ENCODE measurements around the gene CDK5R2. TPM values are rescaled to one million over a fixed set of nuclear protein-coding genes. Genes with fewer than 3 reads are reported as not detected.
A peak's percentile ranks its signal among the peaks of the same experiment; 100 is the strongest.

The CDK5R2 gene
- total RNA-seq, 1 donor from 2014 or later, result 1.9 TPM

DNA sequence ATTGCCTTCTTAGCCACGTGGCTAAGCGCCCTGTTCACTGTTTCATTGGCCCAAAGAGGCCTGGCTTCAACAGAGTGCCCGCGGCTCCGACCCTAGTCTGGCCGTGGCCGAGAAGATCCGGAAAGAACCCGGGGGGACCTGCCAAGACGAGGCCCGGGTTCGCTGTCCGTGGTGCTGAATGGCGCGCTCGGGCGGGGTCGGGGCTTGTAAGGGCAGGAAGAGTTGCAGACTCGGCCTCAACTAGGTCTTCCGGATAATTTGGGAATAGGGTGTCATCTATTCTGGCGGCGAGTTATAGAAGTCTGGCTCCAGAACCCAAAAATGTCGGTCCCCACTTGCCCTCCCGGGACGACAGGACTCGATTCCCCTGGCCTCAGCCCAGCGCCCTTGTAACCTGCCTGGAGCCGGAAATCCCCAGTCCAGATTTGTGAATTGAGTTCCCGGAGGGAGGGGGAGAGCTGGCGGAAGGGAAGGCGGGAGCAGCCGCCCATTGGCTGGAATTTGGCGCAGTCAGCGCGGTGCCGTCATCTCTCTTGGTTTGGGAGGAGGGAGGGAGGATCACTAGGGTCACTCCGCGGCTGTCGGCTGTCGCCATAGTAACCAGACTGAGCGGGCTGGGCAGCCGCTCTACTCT lies 3.5 kb downstream of the CDK5R2 start:
- Mint-ChIP-seq H3K27me3 (ENCODE audit: low read depth) (peaks cover 82% of the 10 kb centered on the region), H3K27ac (ENCODE audit: unreplicated experiment) (peak overlapping the region; percentile 92), H3K4me3 (peak overlapping the region; percentile 95), H3K36me3 (ENCODE audit: low read depth) (no peaks in the 10 kb centered on the region), H3K9me3 (no peaks in the 10 kb centered on the region), H3K4me1 (peaks cover 37% of the 10 kb centered on the region)
- TF ChIP-seq, protein P1, sequence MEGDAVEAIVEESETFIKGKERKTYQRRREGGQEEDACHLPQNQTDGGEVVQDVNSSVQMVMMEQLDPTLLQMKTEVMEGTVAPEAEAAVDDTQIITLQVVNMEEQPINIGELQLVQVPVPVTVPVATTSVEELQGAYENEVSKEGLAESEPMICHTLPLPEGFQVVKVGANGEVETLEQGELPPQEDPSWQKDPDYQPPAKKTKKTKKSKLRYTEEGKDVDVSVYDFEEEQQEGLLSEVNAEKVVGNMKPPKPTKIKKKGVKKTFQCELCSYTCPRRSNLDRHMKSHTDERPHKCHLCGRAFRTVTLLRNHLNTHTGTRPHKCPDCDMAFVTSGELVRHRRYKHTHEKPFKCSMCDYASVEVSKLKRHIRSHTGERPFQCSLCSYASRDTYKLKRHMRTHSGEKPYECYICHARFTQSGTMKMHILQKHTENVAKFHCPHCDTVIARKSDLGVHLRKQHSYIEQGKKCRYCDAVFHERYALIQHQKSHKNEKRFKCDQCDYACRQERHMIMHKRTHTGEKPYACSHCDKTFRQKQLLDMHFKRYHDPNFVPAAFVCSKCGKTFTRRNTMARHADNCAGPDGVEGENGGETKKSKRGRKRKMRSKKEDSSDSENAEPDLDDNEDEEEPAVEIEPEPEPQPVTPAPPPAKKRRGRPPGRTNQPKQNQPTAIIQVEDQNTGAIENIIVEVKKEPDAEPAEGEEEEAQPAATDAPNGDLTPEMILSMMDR (conservative IDR thresholded peaks at IDR 0.05), result no peak
- peak; percentile 96 for DNase-seq (ENCODE audit: low read depth, low spot score)

DNA sequence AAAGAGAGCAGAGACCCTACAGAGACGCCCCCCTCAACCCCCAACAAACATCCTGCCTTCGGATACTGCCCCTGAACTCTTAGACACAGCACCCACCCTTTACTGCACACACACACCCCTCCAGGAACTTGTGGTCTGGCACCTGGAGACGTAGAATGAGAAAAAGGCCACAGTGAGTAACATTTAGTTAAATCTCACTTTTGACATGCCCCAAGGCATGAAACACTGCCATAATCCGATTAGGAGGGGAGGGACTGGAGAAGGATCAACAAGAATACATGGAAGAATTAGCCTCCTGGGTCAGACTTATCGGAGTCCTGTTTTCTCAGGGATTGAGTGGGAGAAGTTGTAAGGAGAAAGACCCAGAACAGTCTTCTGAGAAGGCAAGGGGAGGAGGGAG lies 4.1 kb downstream of the CDK5R2 start:
- Mint-ChIP-seq H3K27me3 (ENCODE audit: low read depth) (peaks cover 83% of the 10 kb centered on the region), H3K4me3 (peak overlapping the region; percentile 95), H3K4me1 (peaks cover 33% of the 10 kb centered on the region), H3K9me3 (no peaks in the 10 kb centered on the region), H3K36me3 (ENCODE audit: low read depth) (no peaks in the 10 kb centered on the region), H3K27ac (ENCODE audit: unreplicated experiment) (peak overlapping the region; percentile 92)
- TF ChIP-seq, protein P1 (conservative IDR thresholded peaks at IDR 0.05), result no peak
- no peak for DNase-seq (ENCODE audit: low read depth, low spot score)

DNA sequence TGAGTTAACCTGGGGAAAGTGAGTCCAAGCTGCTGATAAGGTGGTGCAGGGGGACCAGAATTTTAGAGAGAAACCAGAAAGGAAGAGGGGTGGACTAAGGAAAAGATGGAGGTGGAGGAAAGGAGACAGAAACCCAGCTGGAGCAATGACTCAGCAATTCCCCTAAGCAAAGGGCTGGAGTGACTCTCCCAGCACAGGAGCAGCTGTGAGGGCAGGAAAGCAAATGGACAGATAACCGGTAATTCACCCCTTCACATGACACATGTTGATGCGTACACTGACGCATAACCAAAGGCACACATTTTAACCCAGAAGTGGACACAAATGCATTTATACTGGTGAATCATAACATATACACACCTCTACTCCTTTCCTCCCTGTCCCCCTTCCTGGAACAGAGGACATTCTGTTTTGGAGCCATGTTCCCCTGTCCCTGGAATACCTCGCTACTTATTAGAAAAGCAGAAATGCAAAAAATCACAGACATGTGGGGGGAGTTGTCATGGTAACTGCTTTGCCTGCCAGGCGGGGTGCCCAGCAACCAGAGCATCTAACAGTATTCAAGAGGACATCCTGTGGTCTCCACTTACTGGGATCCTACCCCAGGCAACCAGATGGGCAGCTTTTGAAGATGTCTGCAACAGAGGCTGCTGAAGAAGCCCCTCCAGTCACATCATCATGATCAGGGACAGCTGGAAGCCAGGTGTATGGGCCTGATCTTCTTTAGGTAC lies 4.7 kb downstream of the CDK5R2 start:
- Mint-ChIP-seq H3K4me1 (peaks cover 30% of the 10 kb centered on the region), H3K27ac (ENCODE audit: unreplicated experiment) (peak overlapping the region; percentile 92), H3K27me3 (ENCODE audit: low read depth) (peaks cover 83% of the 10 kb centered on the region), H3K9me3 (no peaks in the 10 kb centered on the region), H3K36me3 (ENCODE audit: low read depth) (no peaks in the 10 kb centered on the region), H3K4me3 (peak overlapping the region; percentile 95)
- TF ChIP-seq, protein P1 (conservative IDR thresholded peaks at IDR 0.05), result no peak
- no peak for DNase-seq (ENCODE audit: low read depth, low spot score)

DNA sequence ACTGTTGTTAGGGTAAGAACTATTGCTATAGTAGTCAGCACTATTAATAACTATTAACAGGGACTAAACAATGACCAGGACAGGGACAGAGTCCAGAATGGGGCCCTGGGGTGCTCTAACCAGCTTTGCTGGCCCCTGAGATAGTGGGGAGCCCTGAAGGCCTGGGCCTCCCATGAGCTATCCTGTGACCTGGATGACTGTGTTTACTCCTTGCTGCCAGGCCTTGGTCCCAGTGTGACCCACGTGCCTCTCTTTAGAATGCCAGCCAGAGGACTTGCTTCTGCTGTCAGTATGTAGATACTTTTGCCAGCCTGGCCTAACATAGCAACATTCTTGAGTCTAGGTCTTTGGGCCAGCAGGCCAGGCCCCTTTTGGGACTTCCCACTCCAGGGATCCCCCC lies 11.4 kb downstream of the CDK5R2 start:
- Mint-ChIP-seq H3K27me3 (ENCODE audit: low read depth) (peaks cover 88% of the 10 kb centered on the region), H3K36me3 (ENCODE audit: low read depth) (no peaks in the 10 kb centered on the region), H3K4me3 (no peak overlapping the region), H3K4me1 (no peaks in the 10 kb centered on the region), H3K27ac (ENCODE audit: unreplicated experiment) (no peak overlapping the region), H3K9me3 (no peaks in the 10 kb centered on the region)
- no peak for DNase-seq (ENCODE audit: low read depth, low spot score)
- TF ChIP-seq, protein P1 (conservative IDR thresholded peaks at IDR 0.05), result no peak

DNA sequence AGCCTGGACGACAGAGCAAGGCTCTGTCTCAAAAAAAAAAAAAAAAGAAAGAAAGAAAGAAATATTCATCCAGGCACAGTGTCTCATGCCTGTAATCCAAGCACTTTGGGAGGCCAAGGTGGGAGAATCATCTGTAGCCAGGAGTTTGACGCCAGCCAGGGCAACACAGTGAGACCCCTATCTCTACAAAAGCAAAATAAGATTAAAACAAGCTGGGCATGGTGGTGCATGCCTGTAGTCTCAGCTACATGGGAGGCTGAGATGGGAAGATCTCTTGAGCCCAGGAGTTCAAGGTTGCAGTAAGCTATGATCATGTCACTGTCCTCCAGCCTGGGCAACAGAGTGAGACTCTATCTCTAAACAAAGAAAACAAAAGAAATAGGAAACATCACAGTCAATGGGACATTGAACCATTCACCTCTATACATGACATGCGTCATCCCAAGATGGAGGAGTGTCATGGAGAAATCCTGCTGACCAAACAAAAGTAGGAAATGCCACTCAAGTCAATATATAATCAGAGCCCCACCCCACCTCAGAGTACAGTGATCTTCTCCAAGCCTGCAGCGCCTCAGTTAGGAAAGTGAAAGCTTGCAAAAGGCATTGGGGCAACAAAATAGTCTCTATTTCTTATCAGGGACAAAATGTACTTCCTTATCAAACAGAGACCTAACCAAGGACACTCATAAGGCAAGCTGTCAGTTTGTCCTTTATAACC lies 15.8 kb downstream of the CDK5R2 start:
- Mint-ChIP-seq H3K36me3 (ENCODE audit: low read depth) (no peaks in the 10 kb centered on the region), H3K27ac (ENCODE audit: unreplicated experiment) (no peak overlapping the region), H3K27me3 (ENCODE audit: low read depth) (peaks cover 91% of the 10 kb centered on the region), H3K4me3 (no peak overlapping the region), H3K4me1 (no peaks in the 10 kb centered on the region), H3K9me3 (no peaks in the 10 kb centered on the region)
- no peak for DNase-seq (ENCODE audit: low read depth, low spot score)
- TF ChIP-seq, protein P1 (conservative IDR thresholded peaks at IDR 0.05), result no peak

Measured in neural crest cell (in vitro differentiated cells).